Measurements from ENCODE around the gene HDGFL2.

HDGFL2 gene

DNA sequence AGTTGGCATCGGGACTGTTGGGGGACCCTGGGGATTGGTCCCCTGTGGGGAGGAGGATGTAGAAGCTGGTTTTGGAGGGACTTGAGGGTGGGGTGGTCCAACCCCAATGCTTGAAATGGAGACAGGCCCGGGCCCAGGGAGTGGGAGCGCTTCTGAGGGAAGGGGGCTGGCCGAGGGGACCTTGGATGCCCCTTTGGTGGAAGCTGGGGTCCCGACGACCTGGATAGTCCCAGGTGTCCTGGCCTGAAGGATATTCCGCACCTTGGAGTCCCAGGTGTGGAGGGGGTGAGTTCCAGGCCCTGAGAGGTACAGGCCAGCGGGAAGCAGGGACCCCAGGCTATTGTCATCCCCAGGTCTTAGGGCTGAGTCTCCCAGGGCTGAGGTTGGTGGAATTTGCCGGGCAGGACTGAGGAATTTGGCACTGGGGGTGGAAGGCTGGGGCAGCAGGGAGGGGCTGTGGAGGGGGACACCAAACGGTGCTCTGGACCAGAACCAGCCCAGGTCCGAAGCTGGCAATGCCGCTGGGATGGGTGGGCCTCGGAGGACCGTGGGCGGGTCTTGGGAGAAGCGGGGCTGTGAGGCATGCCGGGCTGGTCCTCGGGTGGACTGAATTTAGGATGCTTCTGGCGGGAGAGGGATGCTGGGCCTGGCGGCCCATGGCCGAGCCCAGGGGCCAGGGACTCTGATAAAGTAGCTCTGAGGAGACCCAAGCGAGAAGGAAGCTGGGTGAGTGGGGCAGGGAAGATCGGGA, 1.8 kb downstream of the HDGFL2 start:
- no peaks in the 10 kb centered on the region for H3K9me3 ChIP-seq (ENCODE audit: insufficient read depth, low read length, severe bottlenecking)
- no peak for ATAC-seq (ENCODE audit: insufficient read depth, low read depth)
- peaks cover 28% of the 10 kb centered on the region for H4K20me1 ChIP-seq (ENCODE audit: insufficient read depth, low read length)
- TF ChIP-seq, protein P1, sequence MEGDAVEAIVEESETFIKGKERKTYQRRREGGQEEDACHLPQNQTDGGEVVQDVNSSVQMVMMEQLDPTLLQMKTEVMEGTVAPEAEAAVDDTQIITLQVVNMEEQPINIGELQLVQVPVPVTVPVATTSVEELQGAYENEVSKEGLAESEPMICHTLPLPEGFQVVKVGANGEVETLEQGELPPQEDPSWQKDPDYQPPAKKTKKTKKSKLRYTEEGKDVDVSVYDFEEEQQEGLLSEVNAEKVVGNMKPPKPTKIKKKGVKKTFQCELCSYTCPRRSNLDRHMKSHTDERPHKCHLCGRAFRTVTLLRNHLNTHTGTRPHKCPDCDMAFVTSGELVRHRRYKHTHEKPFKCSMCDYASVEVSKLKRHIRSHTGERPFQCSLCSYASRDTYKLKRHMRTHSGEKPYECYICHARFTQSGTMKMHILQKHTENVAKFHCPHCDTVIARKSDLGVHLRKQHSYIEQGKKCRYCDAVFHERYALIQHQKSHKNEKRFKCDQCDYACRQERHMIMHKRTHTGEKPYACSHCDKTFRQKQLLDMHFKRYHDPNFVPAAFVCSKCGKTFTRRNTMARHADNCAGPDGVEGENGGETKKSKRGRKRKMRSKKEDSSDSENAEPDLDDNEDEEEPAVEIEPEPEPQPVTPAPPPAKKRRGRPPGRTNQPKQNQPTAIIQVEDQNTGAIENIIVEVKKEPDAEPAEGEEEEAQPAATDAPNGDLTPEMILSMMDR (IDR thresholded peaks at IDR 0.05; ENCODE audit: borderline replicate concordance, extremely low read depth, low read length, poor library complexity, severe bottlenecking) = no peak
- peak overlapping the region in 1 of 2 experiments; percentile 71; a peak in 2 of 4 replicates for H3K4me3 ChIP-seq (ENCODE audit: low read depth in 1 of 2, low read length in 2 of 2)
- peak overlapping the region; percentile 96 for H3K9ac ChIP-seq (ENCODE audit: low read depth, low read length)
- H2AFZ ChIP-seq (ENCODE audit: low read depth, low read length) = no peak overlapping the region
- H3K27me3 ChIP-seq (ENCODE audit: insufficient read depth, low read length, poor library complexity) = no peaks in the 10 kb centered on the region
- H3K4me2 ChIP-seq (ENCODE audit: insufficient read depth, low read length) = peak overlapping the region; percentile 95
- no peak for DNase-seq
- peaks cover 41% of the 10 kb centered on the region for H3K79me2 ChIP-seq (ENCODE audit: insufficient read depth, low read length)
- H3K27ac ChIP-seq (ENCODE audit: low read length) = peak overlapping the region; percentile 7; the same call in 1 of the 2 replicates
- peaks cover 38% of the 10 kb centered on the region for H3K36me3 ChIP-seq (ENCODE audit: insufficient read depth, low read length)
- peaks cover 31% of the 10 kb centered on the region for H3K4me1 ChIP-seq (ENCODE audit: insufficient read depth, low read length)

DNA sequence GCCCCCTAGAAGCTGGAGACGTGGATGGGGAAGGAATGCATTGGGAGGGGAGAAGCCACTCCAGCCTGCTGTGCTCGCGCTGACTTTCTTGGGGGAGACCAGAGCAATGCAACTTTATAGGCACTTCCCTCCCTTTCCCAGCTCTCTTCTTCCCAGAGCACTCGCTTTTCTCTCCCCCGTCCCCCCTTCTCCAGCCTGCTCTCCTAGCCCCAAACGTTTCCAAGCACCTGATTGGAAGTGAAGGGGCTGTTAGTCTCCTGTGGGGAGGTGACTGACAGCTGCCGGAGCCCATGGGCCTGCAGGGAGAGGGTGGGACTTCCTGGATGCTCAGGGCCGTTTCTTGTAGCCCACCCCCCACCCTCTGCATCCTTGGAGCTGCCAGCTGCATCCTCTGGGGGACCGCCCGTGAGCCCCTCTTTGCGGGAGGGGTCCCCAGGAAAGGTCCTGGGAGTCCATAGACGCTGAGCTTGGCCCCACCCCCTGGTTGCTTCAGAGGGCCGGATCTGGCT, 2.5 kb downstream of the HDGFL2 start:
- Histone ChIP-seq H4K20me1 (ENCODE audit: insufficient read depth, low read length) (peaks cover 28% of the 10 kb centered on the region), H3K27me3 (ENCODE audit: insufficient read depth, low read length, poor library complexity) (no peaks in the 10 kb centered on the region), H3K36me3 (ENCODE audit: insufficient read depth, low read length) (peaks cover 42% of the 10 kb centered on the region), H3K4me1 (ENCODE audit: insufficient read depth, low read length) (peaks cover 31% of the 10 kb centered on the region), H2AFZ (ENCODE audit: low read depth, low read length) (no peak overlapping the region), H3K9ac (ENCODE audit: low read depth, low read length) (peak overlapping the region; percentile 96; the same call in 1 of the 2 replicates), H3K4me2 (ENCODE audit: insufficient read depth, low read length) (peak overlapping the region; percentile 95), H3K4me3 (ENCODE audit: low read depth in 1 of 2, low read length in 2 of 2) (peak overlapping the region in 1 of 2 experiments; percentile 71; a peak in 1 of 4 replicates), H3K79me2 (ENCODE audit: insufficient read depth, low read length) (peaks cover 41% of the 10 kb centered on the region), H3K27ac (ENCODE audit: low read length) (no peak overlapping the region), H3K9me3 (ENCODE audit: insufficient read depth, low read length, severe bottlenecking) (no peaks in the 10 kb centered on the region)
- TF ChIP-seq EZH2 (IDR thresholded peaks at IDR 0.05; ENCODE audit: borderline replicate concordance, low read depth, low read length, severe bottlenecking) = no peak
- TF ChIP-seq, protein P1 (IDR thresholded peaks at IDR 0.05; ENCODE audit: borderline replicate concordance, extremely low read depth, low read length, poor library complexity, severe bottlenecking) = no peak
- ATAC-seq (ENCODE audit: insufficient read depth, low read depth) (no peak), DNase-seq (peak; percentile 26)

DNA sequence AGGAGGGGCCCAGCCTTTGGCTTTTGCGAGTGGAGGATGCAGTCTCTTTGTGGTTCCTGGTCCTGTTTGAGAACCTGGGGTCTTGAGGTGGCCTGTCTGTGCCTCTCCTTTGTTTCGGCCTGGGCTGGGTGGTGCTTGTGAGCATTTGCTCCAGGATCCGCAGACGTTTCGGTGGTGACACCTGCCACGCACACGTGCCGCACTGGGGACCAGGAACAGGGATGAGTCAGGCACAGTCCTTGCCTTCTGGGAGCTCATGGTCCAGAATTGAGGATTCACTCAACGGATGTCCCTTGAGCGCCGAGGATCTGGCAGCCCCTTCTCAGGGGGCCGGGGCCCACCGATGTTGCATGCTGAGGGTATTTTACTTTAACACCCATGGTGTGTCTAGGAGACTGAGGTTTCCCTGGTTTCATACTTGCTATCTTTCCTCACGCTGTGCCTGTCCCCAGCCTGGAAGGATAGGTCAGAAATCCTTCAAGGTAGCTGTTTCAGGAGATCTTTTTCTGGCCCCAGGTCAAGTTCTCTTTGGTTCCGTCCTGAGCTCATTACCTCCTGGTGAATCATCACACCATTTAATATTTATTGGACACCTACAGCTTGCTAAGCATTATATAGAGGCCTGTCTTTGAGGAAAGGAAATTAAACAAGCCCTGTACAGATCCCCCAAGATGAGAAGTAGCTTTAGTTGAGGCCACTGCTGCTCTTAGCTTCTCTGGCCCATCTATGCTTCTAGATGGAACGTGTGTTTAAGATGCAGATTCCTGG, 5.1 kb downstream of the HDGFL2 start:
- no peak overlapping the region for H3K9ac ChIP-seq (ENCODE audit: low read depth, low read length)
- H3K79me2 ChIP-seq (ENCODE audit: insufficient read depth, low read length) = peaks cover 40% of the 10 kb centered on the region
- H3K4me3 ChIP-seq (ENCODE audit: low read depth in 1 of 2, low read length in 2 of 2) = no peak overlapping the region
- H3K9me3 ChIP-seq (ENCODE audit: insufficient read depth, low read length, severe bottlenecking) = no peaks in the 10 kb centered on the region
- no peak overlapping the region for H2AFZ ChIP-seq (ENCODE audit: low read depth, low read length)
- peaks cover 28% of the 10 kb centered on the region for H4K20me1 ChIP-seq (ENCODE audit: insufficient read depth, low read length)
- no peaks in the 10 kb centered on the region for H3K27me3 ChIP-seq (ENCODE audit: insufficient read depth, low read length, poor library complexity)
- no peak overlapping the region for H3K4me2 ChIP-seq (ENCODE audit: insufficient read depth, low read length)
- no peak for TF ChIP-seq EZH2 (IDR thresholded peaks at IDR 0.05; ENCODE audit: borderline replicate concordance, low read depth, low read length, severe bottlenecking)
- TF ChIP-seq, protein P1 (IDR thresholded peaks at IDR 0.05; ENCODE audit: borderline replicate concordance, extremely low read depth, low read length, poor library complexity, severe bottlenecking) = no peak
- DNase-seq (no peak), ATAC-seq (ENCODE audit: insufficient read depth, low read depth) (no peak)
- H3K36me3 ChIP-seq (ENCODE audit: insufficient read depth, low read length) = peaks cover 52% of the 10 kb centered on the region
- peaks cover 21% of the 10 kb centered on the region for H3K4me1 ChIP-seq (ENCODE audit: insufficient read depth, low read length)
- no peak overlapping the region for H3K27ac ChIP-seq (ENCODE audit: low read length)
